Right hindlimb (tissue), 1 donor: Measurements from ENCODE around the gene MRPL42.

Experiments
- DNase-seq: peaks from one replicate; pipeline ENCODE4 v3.0.0-alpha.2; 2018

MRPL42 gene

GRCh38 chr12:93500667-93501066 lies 33.4 kb downstream of the MRPL42 start:
- no peak for DNase-seq

- peak; percentile 35 for DNase-seq
These were observed 35.7 kb downstream of the MRPL42 start for GRCh38 chr12:93502802-93503623.

- DNase-seq, result no peak
These were observed 39.9 kb downstream of the MRPL42 start for GRCh38 chr12:93507165-93507564.

- no peak for DNase-seq
These were observed 42.2 kb downstream of the MRPL42 start for GRCh38 chr12:93509506-93509905.

- peak; percentile 27 for DNase-seq
These were observed 47.5 kb downstream of the MRPL42 start for GRCh38 chr12:93514853-93515252.

GRCh38 chr12:93518725-93519124 lies 51.4 kb downstream of the MRPL42 start:
- no peak for DNase-seq

- DNase-seq, result no peak
These were observed 52.5 kb downstream of the MRPL42 start for GRCh38 chr12:93519859-93520258.

GRCh38 chr12:93520454-93520853 lies 53.1 kb downstream of the MRPL42 start:
- DNase-seq, result no peak

GRCh38 chr12:93521225-93522080 lies 54.1 kb downstream of the MRPL42 start:
- no peak for DNase-seq

GRCh38 chr12:93524386-93525133 lies 57.2 kb downstream of the MRPL42 start:
- no peak for DNase-seq

- no peak for DNase-seq
These were observed 59.6 kb downstream of the MRPL42 start for GRCh38 chr12:93526786-93527428.

GRCh38 chr12:93530358-93530757 lies 63.0 kb downstream of the MRPL42 start:
- no peak for DNase-seq

- DNase-seq, result no peak
These were observed 66.0 kb downstream of the MRPL42 start for GRCh38 chr12:93533310-93533709.

GRCh38 chr12:93536111-93536765 lies 68.9 kb downstream of the MRPL42 start:
- DNase-seq, result no peak

- no peak for DNase-seq
These were observed 69.6 kb downstream of the MRPL42 start for GRCh38 chr12:93536766-93537488.

- DNase-seq, result no peak
These were observed 70.5 kb downstream of the MRPL42 start for GRCh38 chr12:93537769-93538168.

GRCh38 chr12:93539821-93540220 lies 72.5 kb downstream of the MRPL42 start:
- DNase-seq, result no peak

- DNase-seq, result no peak
These were observed 73.2 kb downstream of the MRPL42 start for GRCh38 chr12:93540466-93540865.

GRCh38 chr12:93541578-93542225 lies 74.4 kb downstream of the MRPL42 start:
- DNase-seq, result no peak

- no peak for DNase-seq
These were observed 80.5 kb downstream of the MRPL42 start for GRCh38 chr12:93547778-93548177.

- no peak for DNase-seq
These were observed 81.9 kb downstream of the MRPL42 start for GRCh38 chr12:93549174-93549573.
